GM12873 (cell line): Measurements from ENCODE around the gene RHOXF2.

ENCODE experiments used
- TF ChIP-seq, protein P1 (sequence below): IDR thresholded peaks from 2 replicates; pipeline ENCODE4 v1.5.1; 2012; ENCODE audit warnings: low read depth, mild to moderate bottlenecking, moderate library complexity, low read length, control low read depth; ENCODE audit not compliant: insufficient read depth; ENCODE audit errors: missing control alignments

Gene RHOXF2

DNA sequence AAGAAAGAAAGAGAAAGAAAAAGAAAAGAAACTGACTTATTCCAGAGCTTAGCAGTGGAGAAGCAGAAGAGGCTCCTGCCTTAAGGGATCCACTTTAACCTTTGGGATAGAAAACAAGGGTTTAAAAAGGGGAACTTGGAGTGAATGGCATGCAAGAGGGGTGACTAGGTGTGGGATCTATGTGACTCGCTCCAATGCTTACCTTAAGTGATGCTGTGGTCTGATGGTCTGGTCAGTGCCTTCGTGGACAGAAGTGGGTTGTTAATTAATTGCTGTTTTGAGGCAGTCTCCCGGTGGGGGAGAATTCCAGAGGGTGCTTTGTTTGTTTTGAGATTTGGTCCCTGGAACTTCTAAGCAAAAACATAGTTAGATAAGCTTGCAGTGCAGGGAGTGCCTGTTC lies 21.6 kb upstream of the RHOXF2 start:
- TF ChIP-seq, protein P1, sequence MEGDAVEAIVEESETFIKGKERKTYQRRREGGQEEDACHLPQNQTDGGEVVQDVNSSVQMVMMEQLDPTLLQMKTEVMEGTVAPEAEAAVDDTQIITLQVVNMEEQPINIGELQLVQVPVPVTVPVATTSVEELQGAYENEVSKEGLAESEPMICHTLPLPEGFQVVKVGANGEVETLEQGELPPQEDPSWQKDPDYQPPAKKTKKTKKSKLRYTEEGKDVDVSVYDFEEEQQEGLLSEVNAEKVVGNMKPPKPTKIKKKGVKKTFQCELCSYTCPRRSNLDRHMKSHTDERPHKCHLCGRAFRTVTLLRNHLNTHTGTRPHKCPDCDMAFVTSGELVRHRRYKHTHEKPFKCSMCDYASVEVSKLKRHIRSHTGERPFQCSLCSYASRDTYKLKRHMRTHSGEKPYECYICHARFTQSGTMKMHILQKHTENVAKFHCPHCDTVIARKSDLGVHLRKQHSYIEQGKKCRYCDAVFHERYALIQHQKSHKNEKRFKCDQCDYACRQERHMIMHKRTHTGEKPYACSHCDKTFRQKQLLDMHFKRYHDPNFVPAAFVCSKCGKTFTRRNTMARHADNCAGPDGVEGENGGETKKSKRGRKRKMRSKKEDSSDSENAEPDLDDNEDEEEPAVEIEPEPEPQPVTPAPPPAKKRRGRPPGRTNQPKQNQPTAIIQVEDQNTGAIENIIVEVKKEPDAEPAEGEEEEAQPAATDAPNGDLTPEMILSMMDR, result no peak

DNA sequence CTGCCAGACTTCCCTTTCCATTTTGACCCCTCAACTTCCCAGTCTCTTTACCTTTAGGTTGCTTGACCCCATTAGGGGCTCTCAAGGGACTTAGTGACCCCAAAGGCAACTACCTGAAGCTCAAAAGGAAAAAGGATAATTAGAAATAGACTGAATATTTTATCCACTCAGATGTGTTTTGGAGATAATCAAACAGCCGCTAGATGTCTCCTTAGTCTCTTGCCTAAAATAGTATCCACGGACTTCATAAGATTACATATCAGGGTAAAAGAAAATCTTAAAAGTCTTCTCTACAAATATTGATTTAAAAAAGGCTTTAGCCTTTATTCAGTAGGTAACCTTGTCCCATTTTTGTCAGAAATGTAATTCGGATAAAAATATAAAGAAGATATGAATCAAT lies 21.0 kb upstream of the RHOXF2 start:
- TF ChIP-seq, protein P1, result no peak

DNA sequence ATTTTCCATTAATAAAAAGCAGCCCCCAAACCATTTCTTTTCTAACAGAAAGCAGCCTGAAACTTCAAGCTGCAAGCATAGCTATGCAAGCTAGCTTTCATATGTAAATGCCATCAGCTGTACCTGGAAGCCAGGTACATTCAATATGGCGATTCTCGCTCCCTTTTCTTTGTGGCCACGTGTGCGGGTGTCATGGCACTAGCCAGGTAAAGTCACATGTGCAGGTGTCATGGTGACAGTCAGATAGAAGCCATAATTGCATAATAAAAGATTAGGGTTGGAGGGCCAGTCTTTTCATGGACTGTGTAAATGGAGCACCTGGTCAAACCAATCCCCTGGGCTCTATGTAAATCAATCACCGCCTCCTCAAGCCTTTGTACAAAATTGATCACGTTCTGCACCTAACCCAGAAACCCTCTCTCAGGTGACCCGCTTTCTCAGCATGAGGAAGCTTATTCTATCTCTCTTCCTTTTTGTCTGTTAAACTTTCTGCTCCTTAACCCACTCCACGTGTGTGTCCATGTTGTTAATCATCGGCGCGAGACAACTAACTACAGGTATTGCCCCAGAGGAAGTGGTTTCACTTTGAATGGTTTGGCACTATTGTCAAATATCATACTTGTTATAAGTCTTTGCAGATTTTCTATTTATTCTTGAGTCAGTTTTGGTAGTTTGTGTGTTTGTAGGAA lies 18.0 kb upstream of the RHOXF2 start:
- TF ChIP-seq, protein P1, result no peak

DNA sequence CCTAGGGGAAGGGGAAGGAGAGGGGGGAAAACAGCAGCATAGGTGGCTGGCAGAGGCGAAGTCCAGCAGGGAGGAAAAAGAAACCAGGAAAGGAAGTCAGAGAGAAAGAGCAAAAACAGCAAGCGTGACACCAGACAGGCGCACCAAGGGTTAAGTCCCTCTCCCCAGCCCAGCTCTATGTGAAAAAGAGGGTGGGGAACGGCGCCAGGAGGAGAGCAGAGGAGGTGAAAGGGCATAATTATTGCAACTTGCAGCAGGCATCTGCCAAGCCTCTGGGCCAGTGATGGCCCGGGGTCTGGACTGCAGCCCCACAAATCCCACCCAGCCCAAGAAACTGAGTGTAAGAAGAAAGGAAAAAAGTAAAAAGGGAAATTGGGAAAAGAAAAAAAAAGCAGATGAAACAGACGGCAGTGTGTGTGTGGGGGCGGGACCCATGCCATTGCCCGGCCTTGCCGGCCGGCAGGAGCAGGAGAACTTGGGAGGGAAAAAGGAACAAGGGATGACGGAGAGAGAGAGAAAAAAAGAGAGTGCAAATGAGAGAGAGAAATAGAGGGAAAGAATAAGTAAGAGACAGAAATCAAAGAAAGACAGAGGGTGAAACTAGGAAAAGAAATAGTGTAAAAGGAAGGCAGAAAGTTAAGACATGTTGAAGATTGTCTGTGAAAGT lies 14.1 kb upstream of the RHOXF2 start:
- TF ChIP-seq, protein P1, result no peak

DNA sequence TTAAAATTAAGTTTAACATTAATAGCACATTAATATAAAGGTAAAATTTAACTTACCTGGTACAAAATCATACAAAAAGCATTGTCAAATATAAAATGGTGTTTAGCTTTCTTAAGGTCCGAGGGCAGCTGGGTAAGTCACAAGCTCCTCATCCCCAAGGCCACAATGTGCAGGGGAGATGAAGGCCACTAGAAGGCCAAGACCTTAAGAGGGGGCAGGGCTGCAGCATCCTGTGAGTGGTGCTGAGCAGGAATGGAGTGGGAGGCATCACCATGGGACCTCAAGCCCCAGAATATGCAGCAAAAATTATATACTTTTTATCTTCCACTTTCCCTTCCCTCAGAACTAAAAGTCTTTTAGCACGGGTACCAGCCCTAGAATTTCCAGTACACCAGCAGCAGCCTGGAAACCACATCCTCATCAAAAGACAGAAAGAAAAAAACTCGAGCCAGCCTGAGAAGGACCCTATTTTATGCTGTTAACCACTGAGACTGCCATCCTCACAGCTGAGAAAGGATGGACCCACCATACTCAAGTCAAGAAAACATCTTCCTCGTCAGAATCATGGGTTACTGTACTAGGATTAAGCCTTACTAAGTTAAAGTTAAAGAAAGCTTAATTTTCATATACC lies 13.0 kb upstream of the RHOXF2 start:
- TF ChIP-seq, protein P1, result no peak

DNA sequence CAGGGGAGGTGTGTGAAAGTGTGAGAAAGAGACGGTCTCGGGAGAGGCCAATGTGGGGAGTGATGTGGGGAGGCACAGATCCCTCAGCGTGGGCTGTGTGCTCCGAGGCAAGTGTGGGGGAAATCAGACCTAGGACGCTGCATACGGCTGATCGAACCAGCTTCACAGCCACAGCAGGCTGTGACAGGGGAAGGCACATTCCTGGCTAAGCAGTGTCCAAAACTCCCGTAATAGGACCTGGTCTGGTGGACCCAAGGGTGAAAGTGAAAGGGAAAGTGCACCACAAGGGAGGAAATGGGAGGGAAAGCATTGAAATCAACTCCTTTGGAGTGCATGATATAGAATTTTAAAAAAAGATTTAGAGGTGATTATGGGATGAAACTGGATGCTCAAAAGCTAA lies 10.9 kb upstream of the RHOXF2 start:
- TF ChIP-seq, protein P1, result no peak

DNA sequence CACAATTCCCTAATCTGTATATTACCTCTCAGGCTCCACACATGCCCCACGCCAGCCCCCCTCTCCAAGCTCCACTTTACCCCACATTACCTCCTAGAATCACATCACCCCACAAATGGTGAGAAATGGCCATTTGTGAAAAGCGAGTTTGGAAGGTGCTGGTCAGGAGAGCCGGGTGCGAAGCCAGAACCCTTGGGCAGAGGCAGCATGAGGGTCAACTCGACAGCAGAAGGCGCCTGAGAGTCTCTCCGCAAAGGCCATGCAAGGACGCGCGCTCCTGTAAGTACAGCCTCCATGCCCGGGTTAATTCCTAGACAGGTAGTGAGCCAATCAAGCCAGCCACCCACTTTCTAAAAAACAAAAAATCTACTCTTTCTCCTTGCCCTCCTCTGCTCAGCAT lies 42.4 kb downstream of the RHOXF2 start:
- TF ChIP-seq, protein P1, result no peak
